Tibial nerve (tissue), 4 donors: ENCODE measurements around the gene TMEM200B.

ENCODE experiments used
- EP300 ChIP-seq, 2 donors: sonication (generic); formaldehyde crosslinking; IDR thresholded peaks; one replicate each; pipeline ENCODE4 v1.6.1; 2017; ENCODE audit warnings: antibody characterized with exemption in 2 of 2, mild to moderate bottlenecking in 1 of 2
- POLR2A ChIP-seq, 2 donors: fragments of 450-650 bp; IDR thresholded peaks; one replicate each; pipeline ENCODE4 v1.6.1; 2017; ENCODE audit warnings: antibody characterized with exemption in 2 of 2, mild to moderate bottlenecking in 2 of 2, moderate library complexity in 2 of 2
- TF ChIP-seq, protein P1 (sequence below), 5 experiments: fragments of 200-600 bp in 3 of 5; fragments of 450-650 bp in 2 of 5; sonication (generic) in 3 of 5; IDR thresholded peaks; one replicate each; pipeline ENCODE4 v1.5.1; 2016 to 2019; ENCODE audit warnings: antibody characterized with exemption in 5 of 5, mild to moderate bottlenecking in 3 of 5, moderate library complexity in 2 of 5

DNA sequence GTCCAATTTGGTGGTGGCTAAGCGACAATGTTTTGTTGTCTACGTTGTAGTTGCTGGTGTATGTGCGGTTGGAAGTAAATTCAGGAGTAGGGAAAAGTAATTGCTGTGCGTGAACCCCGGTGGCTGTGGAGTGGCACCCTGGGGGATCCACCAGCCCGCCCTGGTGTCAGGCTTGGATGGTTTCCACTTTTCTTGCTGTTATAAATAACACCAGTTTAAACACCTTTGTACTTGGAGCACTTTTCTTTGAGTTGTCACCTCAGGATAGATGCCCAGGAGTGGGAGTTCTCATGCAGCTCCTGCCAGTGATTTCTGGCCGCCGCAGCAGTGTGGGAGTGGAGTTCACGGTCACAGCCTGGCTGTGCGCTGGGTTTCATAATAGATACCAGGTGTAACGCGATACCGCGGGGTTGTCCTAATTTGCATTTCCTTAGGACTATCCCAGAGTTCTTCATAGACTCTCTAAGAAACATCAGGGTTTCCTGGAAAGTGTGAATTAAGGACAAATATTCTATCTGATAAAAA is 12.8 kb upstream of the TMEM200B start:
- TF ChIP-seq, protein P1, sequence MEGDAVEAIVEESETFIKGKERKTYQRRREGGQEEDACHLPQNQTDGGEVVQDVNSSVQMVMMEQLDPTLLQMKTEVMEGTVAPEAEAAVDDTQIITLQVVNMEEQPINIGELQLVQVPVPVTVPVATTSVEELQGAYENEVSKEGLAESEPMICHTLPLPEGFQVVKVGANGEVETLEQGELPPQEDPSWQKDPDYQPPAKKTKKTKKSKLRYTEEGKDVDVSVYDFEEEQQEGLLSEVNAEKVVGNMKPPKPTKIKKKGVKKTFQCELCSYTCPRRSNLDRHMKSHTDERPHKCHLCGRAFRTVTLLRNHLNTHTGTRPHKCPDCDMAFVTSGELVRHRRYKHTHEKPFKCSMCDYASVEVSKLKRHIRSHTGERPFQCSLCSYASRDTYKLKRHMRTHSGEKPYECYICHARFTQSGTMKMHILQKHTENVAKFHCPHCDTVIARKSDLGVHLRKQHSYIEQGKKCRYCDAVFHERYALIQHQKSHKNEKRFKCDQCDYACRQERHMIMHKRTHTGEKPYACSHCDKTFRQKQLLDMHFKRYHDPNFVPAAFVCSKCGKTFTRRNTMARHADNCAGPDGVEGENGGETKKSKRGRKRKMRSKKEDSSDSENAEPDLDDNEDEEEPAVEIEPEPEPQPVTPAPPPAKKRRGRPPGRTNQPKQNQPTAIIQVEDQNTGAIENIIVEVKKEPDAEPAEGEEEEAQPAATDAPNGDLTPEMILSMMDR (IDR thresholded peaks at IDR 0.05) = no peak
- TF ChIP-seq POLR2A (IDR thresholded peaks at IDR 0.05) (no peak), EP300 (IDR thresholded peaks at IDR 0.05) (no peak)
